Peyer's patch (tissue), 4 donors: ENCODE measurements around the gene WDR75.

ENCODE experiments used
- POLR2A ChIP-seq, 2 donors: fragments of 450-650 bp; IDR thresholded peaks; one replicate each; pipeline ENCODE4 v1.5.1; 2017; ENCODE audit warnings: antibody characterized with exemption in 2 of 2, mild to moderate bottlenecking in 2 of 2, moderate library complexity in 2 of 2
- TF ChIP-seq, protein P1 (sequence below), 6 experiments: fragments of 450-650 bp in 4 of 6; fragments of 200-600 bp in 2 of 6; sonication (generic) in 1 of 6; IDR thresholded peaks; one replicate each; pipeline ENCODE4 v1.5.1; 2017 to 2019; ENCODE audit warnings: antibody characterized with exemption in 6 of 6, mild to moderate bottlenecking in 3 of 6, moderate library complexity in 1 of 6

DNA sequence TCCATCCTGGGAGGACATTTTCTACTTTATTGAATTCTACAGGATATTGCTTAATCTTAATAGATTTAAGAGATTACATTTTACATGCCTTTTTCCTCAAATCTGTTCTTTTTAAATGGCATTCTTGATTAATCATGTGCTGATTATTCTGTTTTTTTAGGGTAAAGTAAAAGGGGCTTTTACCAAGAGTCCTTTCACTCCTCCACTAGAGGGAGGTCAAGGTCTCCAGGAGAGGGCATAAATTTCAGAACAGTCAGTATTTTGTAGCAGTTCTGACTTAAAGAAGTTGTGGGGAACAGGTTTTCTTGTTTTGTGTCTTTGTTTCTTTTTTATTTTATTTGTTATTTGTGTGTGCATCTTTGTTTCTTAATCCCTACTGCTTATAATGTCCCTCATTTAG is 25.4 kb downstream of the WDR75 start:
- no peak for TF ChIP-seq POLR2A (IDR thresholded peaks at IDR 0.05)
- TF ChIP-seq, protein P1, sequence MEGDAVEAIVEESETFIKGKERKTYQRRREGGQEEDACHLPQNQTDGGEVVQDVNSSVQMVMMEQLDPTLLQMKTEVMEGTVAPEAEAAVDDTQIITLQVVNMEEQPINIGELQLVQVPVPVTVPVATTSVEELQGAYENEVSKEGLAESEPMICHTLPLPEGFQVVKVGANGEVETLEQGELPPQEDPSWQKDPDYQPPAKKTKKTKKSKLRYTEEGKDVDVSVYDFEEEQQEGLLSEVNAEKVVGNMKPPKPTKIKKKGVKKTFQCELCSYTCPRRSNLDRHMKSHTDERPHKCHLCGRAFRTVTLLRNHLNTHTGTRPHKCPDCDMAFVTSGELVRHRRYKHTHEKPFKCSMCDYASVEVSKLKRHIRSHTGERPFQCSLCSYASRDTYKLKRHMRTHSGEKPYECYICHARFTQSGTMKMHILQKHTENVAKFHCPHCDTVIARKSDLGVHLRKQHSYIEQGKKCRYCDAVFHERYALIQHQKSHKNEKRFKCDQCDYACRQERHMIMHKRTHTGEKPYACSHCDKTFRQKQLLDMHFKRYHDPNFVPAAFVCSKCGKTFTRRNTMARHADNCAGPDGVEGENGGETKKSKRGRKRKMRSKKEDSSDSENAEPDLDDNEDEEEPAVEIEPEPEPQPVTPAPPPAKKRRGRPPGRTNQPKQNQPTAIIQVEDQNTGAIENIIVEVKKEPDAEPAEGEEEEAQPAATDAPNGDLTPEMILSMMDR (IDR thresholded peaks at IDR 0.05): peak in 5 of 6 experiments; percentile 14 to 69 (median 62)
